IPS-15b (cell line): Measurements from ENCODE around the gene UROC1.

Experiments
- H3K27me3 ChIP-seq: one replicate; pipeline ENCODE4 v1.6.1; 2013; ENCODE audit warnings: low read length; ENCODE audit not compliant: control insufficient read depth, insufficient read depth
- H3K36me3 ChIP-seq: one replicate; pipeline ENCODE4 v1.6.1; 2013; ENCODE audit warnings: low read length; ENCODE audit not compliant: control insufficient read depth, insufficient read depth
- H3K4me1 ChIP-seq: one replicate; pipeline ENCODE4 v1.6.1; 2013; ENCODE audit warnings: mild to moderate bottlenecking, low read length; ENCODE audit not compliant: control insufficient read depth, insufficient read depth
- H3K4me3 ChIP-seq: one replicate; pipeline ENCODE4 v1.5.1; 2013; ENCODE audit warnings: low read depth, low read length
- H3K9ac ChIP-seq: one replicate; pipeline ENCODE4 v1.6.1; 2013; ENCODE audit warnings: low read depth, mild to moderate bottlenecking, low read length
- H3K9me3 ChIP-seq: one replicate; pipeline ENCODE4 v1.6.1; 2013; ENCODE audit warnings: mild to moderate bottlenecking, low read length; ENCODE audit not compliant: control insufficient read depth, insufficient read depth

UROC1 gene

GRCh38 chr3:126527006-126527405 lies 9.4 kb upstream of the UROC1 start:
- Histone ChIP-seq H3K36me3 (no peaks in the 10 kb centered on the region), H3K9ac (no peak overlapping the region), H3K27me3 (peaks cover 21% of the 10 kb centered on the region), H3K4me1 (peaks cover 2% of the 10 kb centered on the region), H3K9me3 (no peaks in the 10 kb centered on the region), H3K4me3 (no peak overlapping the region)

- Histone ChIP-seq H3K9ac (no peak overlapping the region), H3K36me3 (no peaks in the 10 kb centered on the region), H3K9me3 (no peaks in the 10 kb centered on the region), H3K4me3 (no peak overlapping the region), H3K4me1 (peaks cover 2% of the 10 kb centered on the region), H3K27me3 (peaks cover 21% of the 10 kb centered on the region)
Measured at GRCh38 chr3:126526668-126527005, 9.1 kb upstream of the UROC1 start.

- no peak overlapping the region for H3K9ac ChIP-seq
- H3K27me3 ChIP-seq, result peaks cover 21% of the 10 kb centered on the region
- H3K36me3 ChIP-seq, result no peaks in the 10 kb centered on the region
- H3K4me1 ChIP-seq, result peaks cover 2% of the 10 kb centered on the region
- H3K9me3 ChIP-seq, result no peaks in the 10 kb centered on the region
- no peak overlapping the region for H3K4me3 ChIP-seq
Measured at GRCh38 chr3:126525853-126526667, 8.5 kb upstream of the UROC1 start.

- H3K4me1 ChIP-seq, result peaks cover 2% of the 10 kb centered on the region
- no peaks in the 10 kb centered on the region for H3K9me3 ChIP-seq
- peaks cover 21% of the 10 kb centered on the region for H3K27me3 ChIP-seq
- H3K36me3 ChIP-seq, result no peaks in the 10 kb centered on the region
- peak overlapping the region; percentile 50 for H3K4me3 ChIP-seq
- no peak overlapping the region for H3K9ac ChIP-seq
Measured at GRCh38 chr3:126525091-126525852, 7.7 kb upstream of the UROC1 start.

GRCh38 chr3:126524429-126524988 lies 6.9 kb upstream of the UROC1 start:
- Histone ChIP-seq H3K9me3 (no peaks in the 10 kb centered on the region), H3K9ac (no peak overlapping the region), H3K36me3 (no peaks in the 10 kb centered on the region), H3K27me3 (peaks cover 21% of the 10 kb centered on the region), H3K4me3 (peak overlapping the region; percentile 50), H3K4me1 (peaks cover 2% of the 10 kb centered on the region)

- Histone ChIP-seq H3K9me3 (no peaks in the 10 kb centered on the region), H3K36me3 (no peaks in the 10 kb centered on the region), H3K27me3 (peaks cover 21% of the 10 kb centered on the region), H3K4me3 (peak within 1 kb of the TSS; percentile 50), H3K4me1 (peaks cover 2% of the 10 kb centered on the region), H3K9ac (no peak within 1 kb of the TSS)
Measured at GRCh38 chr3:126523745-126524428, 6.3 kb upstream of the UROC1 start, which contains the start of gene CHST13. CHST13 (plus strand) TSS chr3:126524155; CDS start chr3:126524333, 178 bp downstream.

- Histone ChIP-seq H3K9ac (no peak overlapping the region), H3K4me1 (peaks cover 2% of the 10 kb centered on the region), H3K27me3 (peaks cover 21% of the 10 kb centered on the region), H3K9me3 (no peaks in the 10 kb centered on the region), H3K4me3 (no peak overlapping the region), H3K36me3 (no peaks in the 10 kb centered on the region)
Measured at GRCh38 chr3:126522363-126522788, 4.8 kb upstream of the UROC1 start.

GRCh38 chr3:126521122-126521891 lies 3.7 kb upstream of the UROC1 start:
- Histone ChIP-seq H3K4me3 (no peak overlapping the region), H3K27me3 (peaks cover 21% of the 10 kb centered on the region), H3K9me3 (no peaks in the 10 kb centered on the region), H3K36me3 (no peaks in the 10 kb centered on the region), H3K9ac (no peak overlapping the region), H3K4me1 (peaks cover 2% of the 10 kb centered on the region)

GRCh38 chr3:126519506-126520455 lies 2.2 kb upstream of the UROC1 start:
- H3K36me3 ChIP-seq, result no peaks in the 10 kb centered on the region
- no peak overlapping the region for H3K9ac ChIP-seq
- peaks cover 2% of the 10 kb centered on the region for H3K4me1 ChIP-seq
- no peaks in the 10 kb centered on the region for H3K9me3 ChIP-seq
- peaks cover 15% of the 10 kb centered on the region for H3K27me3 ChIP-seq
- H3K4me3 ChIP-seq, result no peak overlapping the region

- Histone ChIP-seq H3K9ac (no peak overlapping the region), H3K4me1 (peaks cover 1% of the 10 kb centered on the region), H3K9me3 (no peaks in the 10 kb centered on the region), H3K4me3 (no peak overlapping the region), H3K27me3 (peaks cover 14% of the 10 kb centered on the region), H3K36me3 (no peaks in the 10 kb centered on the region)
Measured at GRCh38 chr3:126518779-126519177, 1.2 kb upstream of the UROC1 start.
